Measurements from ENCODE around the gene SHISA5. TPM values are rescaled to one million over a fixed set of nuclear protein-coding genes. Genes with fewer than 3 reads are reported as not detected.

SHISA5 gene
- total RNA-seq, 1 experiment from 2014 or later: 192 TPM

GRCh38 chr3:48543271-48543866 is 39.4 kb upstream of the SHISA5 start:
- no peaks in the 10 kb centered on the region for H3K9me3 Mint-ChIP-seq (ENCODE audit: low read depth, unreplicated experiment)
- intact Hi-C loops (cut with micrococcal nuclease; ENCODE audit: unreplicated experiment): no loop called here
- no peak overlapping the region for H3K4me3 Mint-ChIP-seq (ENCODE audit: low read depth, unreplicated experiment)
- no TSS peak for BruUV-seq (replicated peaks)
- CTCF ChIA-PET: interaction anchor here (1.6 kb wide), 1 partner anchor 8 kb away, joined by 5 read pairs; no protein-coding TSS in a partner anchor
- no peaks in the 10 kb centered on the region for H3K27me3 Mint-ChIP-seq (ENCODE audit: unreplicated experiment)
- DNase-seq: no peak
- no peaks in the 10 kb centered on the region for H3K36me3 Mint-ChIP-seq (ENCODE audit: insufficient read depth, unreplicated experiment)
- H3K4me1 Mint-ChIP-seq (ENCODE audit: low read depth, unreplicated experiment): no peaks in the 10 kb centered on the region
- H3K27ac Mint-ChIP-seq (ENCODE audit: unreplicated experiment): no peak overlapping the region
- TF ChIP-seq CTCF (IDR thresholded peaks at IDR 0.05; ENCODE audit: unreplicated experiment): no peak

GRCh38 chr3:48538451-48538850 is 34.5 kb upstream of the SHISA5 start:
- CTCF ChIA-PET: no interaction called here
- BruUV-seq (replicated peaks): no TSS peak
- Mint-ChIP-seq H3K4me1 (ENCODE audit: low read depth, unreplicated experiment) (no peaks in the 10 kb centered on the region), H3K9me3 (ENCODE audit: low read depth, unreplicated experiment) (no peaks in the 10 kb centered on the region), H3K27me3 (ENCODE audit: unreplicated experiment) (no peaks in the 10 kb centered on the region), H3K36me3 (ENCODE audit: insufficient read depth, unreplicated experiment) (no peaks in the 10 kb centered on the region), H3K27ac (ENCODE audit: unreplicated experiment) (no peak overlapping the region), H3K4me3 (ENCODE audit: low read depth, unreplicated experiment) (no peak overlapping the region)
- intact Hi-C loops (cut with micrococcal nuclease; ENCODE audit: unreplicated experiment): no loop called here
- DNase-seq: no peak
- TF ChIP-seq CTCF (IDR thresholded peaks at IDR 0.05; ENCODE audit: unreplicated experiment): no peak

GRCh38 chr3:48536785-48537184 is 32.8 kb upstream of the SHISA5 start:
- Mint-ChIP-seq H3K27ac (ENCODE audit: unreplicated experiment) (no peak overlapping the region), H3K9me3 (ENCODE audit: low read depth, unreplicated experiment) (no peaks in the 10 kb centered on the region), H3K36me3 (ENCODE audit: insufficient read depth, unreplicated experiment) (no peaks in the 10 kb centered on the region), H3K27me3 (ENCODE audit: unreplicated experiment) (no peaks in the 10 kb centered on the region), H3K4me3 (ENCODE audit: low read depth, unreplicated experiment) (no peak overlapping the region), H3K4me1 (ENCODE audit: low read depth, unreplicated experiment) (no peaks in the 10 kb centered on the region)
- intact Hi-C loops (cut with micrococcal nuclease; ENCODE audit: unreplicated experiment): no loop called here
- CTCF ChIA-PET: interaction anchor here (0.6 kb wide), 1 partner anchor 944 kb away, joined by 3 read pairs; no protein-coding TSS in a partner anchor
- TF ChIP-seq CTCF (IDR thresholded peaks at IDR 0.05; ENCODE audit: unreplicated experiment): no peak
- BruUV-seq (replicated peaks): no TSS peak
- DNase-seq: no peak

- Mint-ChIP-seq H3K27ac (ENCODE audit: unreplicated experiment) (no peak overlapping the region), H3K4me1 (ENCODE audit: low read depth, unreplicated experiment) (no peaks in the 10 kb centered on the region), H3K27me3 (ENCODE audit: unreplicated experiment) (no peaks in the 10 kb centered on the region), H3K9me3 (ENCODE audit: low read depth, unreplicated experiment) (no peaks in the 10 kb centered on the region), H3K4me3 (ENCODE audit: low read depth, unreplicated experiment) (no peak overlapping the region), H3K36me3 (ENCODE audit: insufficient read depth, unreplicated experiment) (no peaks in the 10 kb centered on the region)
- no peak for TF ChIP-seq CTCF (IDR thresholded peaks at IDR 0.05; ENCODE audit: unreplicated experiment)
- no TSS peak for BruUV-seq (replicated peaks)
- intact Hi-C loops (cut with micrococcal nuclease; ENCODE audit: unreplicated experiment): no loop called here
- CTCF ChIA-PET: no interaction called here
- no peak for DNase-seq
Measured at GRCh38 chr3:48536116-48536515, 32.1 kb upstream of the SHISA5 start.
